EH (cell line): Measurements from ENCODE around the gene LPAR2.
A peak's percentile ranks its signal among the peaks of the same experiment; 100 is the strongest.
"Not testable (repeated sequence)": the region's sequence is repeated elsewhere in the genome, so short reads cannot be mapped to it uniquely, and the experiment has no call there.

Experiments
- DNase-seq: peaks from one replicate; pipeline ENCODE4 v3.0.0-alpha.2; 2015; ENCODE audit warnings: low read depth

LPAR2 gene

DNA sequence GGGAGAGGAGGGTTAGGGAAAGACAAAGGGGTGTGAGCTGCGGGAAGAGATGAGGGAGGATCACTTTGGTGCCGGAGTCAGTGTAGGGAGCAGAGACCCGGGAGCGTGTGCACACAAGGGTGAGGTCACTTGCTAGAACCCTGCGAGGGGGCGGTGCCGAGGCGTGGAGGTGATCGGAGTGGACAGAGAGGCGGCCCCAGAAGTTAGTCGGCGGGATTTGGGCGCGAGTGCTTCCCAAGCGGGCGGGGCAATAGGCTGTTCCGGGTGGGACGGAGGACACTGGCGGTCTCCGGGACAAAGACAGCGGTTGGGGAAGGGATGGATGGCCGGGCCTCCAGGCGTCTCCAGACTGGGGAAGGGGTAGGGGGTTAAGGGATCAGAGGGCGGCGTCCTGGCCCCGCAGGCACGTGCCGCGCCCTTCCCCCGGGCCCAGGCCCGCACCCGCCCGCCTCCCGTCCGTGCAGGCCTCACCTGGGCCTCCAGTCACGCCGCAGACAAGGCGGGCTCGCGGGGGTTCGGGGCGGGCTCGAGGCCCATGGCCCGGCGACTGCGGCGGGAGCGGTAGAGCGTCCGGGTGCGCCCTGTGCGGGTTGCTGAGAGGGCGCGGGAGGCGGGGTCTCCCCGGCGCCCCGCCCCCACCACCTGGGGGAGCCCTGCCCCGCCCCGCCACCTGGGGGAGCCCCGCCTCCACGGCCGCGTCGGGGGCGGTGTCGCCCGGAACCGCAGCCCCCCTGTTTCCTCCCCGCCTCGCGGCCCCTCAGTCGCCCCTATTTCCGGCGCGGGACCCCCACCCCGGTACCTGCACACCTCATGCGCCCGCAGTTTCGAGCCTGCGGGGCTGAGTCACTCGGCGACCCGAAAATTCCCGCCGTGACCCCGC, at the start of gene LPAR2:
LPAR2 (minus strand) TSS at position 600 of the 880 bp plus-strand sequence. CDS start 945 bp downstream, outside the sequence.
- DNase-seq: peak; percentile 24

DNA sequence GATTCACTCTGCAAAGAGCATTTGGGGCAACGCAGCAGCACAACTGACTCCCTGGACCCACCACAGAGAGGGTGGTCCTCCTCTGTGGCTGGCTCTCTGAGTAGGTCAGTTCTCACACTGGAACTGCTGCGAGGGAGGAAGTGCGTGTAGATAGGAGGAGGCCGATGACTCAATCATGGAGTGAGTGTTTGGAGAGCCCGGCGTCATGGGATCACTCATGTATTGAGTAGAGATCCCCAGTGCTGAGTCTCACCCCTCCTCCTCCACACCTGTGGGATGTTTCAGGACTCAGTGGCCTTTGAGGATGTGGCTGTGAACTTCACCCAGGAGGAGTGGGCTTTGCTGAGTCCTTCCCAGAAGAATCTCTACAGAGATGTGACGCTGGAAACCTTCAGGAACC, 49.6 kb upstream of the LPAR2 start:
- DNase-seq: no peak

DNA sequence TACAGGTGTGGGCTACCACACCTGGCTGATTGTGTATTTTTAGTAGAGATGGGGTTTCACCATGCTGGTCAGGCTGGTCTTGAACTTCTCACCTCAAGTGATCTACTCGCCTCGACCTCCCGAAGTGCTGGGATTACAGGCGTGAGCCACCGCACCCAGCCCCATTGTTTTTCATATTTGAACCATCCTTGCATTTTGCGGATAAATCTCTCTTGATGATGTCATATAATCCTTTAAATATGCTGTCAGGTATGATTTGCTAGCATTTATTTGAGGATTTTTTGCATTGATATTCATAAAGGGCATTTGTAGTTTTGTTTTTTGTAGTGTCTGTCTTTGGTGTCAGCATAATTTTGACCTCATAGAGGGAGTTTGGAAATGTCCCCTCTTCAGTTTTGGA, 46.3 kb upstream of the LPAR2 start:
- DNase-seq: no peak

DNA sequence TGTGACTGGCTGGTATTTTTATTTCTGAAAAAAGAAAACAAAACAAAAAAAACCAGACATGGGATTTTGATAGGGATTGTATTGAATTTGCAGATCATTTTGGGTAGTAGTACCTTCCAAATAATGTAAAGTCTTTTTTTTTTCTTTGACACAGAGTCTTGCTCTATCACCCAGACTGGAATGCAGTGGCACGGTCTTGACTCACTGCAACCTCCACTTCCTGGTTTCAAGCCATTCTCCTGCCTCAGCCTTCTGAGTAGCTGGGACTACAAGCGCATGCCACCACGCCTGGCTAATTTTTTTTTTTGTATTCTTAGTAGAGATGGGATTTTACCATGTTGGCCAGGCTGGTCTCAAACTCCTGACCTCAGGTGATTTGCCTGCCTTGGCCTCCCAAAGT, 44.8 kb upstream of the LPAR2 start:
- peak; percentile 7 for DNase-seq

DNA sequence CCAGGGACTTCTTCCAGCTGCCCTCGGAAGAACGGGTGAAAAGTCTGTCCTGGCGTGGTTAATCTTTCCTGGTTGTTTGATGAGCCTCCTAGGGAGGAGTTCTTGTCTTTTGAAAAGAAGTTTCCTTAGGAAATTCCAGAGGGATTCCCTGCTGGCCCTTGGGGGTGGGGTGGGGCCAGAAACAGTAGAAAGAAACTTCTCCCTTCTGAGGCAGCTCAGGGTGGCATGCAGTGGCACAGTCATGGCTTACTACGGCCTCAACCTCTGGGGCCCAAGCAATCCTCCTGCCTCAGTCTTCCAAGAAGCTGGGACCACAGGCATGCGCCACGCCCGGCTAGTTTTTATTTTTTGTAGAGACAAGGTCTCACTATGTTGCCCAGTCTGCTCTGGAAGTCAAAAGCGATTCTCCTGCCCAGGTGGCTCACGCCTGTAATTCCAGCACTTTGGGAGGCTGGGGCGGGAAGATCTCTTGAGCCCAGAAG, 42.1 kb upstream of the LPAR2 start:
- peak; percentile 15 for DNase-seq

DNA sequence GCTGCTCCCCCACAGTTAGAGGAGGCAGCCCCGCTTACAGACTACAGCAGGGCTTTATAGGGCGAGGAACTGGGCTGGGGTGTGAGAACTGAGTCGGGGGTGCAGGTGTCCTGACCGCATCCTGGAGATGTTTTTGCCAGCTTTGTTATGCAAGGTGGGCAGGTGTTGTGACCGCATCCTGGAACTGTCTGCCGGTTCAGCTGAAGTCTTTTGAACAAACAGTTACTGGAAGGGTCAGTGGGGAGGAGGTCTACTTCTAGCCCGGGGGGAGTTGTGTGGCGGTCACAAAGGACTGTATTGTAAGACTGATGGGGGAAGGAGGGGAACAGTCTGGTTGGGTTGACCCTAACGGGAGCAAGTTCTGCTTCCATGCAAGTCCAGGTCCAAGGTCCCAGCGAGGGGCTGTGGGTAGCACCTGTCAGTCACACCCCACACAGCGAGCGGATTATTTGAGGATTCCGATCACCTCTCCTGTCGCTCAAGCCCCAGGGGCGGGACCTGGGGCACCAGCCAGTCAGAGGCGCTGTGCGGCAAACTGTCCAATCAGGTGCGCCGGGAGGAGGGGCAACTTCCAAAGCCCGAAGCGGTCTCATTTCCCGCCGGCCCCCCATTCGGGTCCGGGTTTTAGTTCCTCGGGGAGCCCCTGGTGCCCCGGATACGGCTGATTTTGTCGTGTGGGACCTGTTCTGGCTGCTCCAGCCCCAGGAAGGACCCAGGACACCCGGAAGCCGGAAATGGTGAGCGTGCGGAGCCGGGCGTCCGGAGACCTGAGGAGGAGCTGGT, 40.4 kb upstream of the LPAR2 start, which contains the start of gene ZNF101:
ZNF101 (plus strand) TSS at position 610 of the 783 bp plus-strand sequence; CDS start at position 735, 125 bp downstream.
- peak; percentile 93 for DNase-seq

DNA sequence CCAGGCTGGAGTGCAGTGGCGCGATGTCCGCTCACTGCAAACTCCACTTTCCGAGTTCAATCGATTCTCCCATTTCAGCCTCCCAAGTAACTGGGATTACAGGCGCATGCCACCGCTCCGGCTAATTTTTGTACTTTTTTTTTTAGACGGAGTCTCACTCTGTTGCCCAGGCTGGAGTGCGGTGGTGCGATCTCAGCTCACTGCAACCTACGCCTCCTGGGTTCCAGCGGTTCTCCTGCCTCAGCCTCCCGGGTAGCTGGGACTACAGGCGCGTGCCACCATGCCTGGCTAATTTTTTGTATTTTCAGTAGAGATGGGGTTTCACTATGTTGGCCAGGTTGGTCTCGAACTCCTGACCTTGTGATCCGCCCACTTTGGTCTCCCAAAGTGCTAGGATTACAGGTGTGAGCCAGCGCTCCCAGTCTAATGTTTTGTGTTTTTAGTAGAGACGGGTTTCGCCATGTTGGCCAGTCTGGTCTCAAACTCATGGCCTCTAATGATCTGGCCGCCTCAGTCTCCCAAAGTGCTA, 37.5 kb upstream of the LPAR2 start:
- DNase-seq: not testable (repeated sequence)

DNA sequence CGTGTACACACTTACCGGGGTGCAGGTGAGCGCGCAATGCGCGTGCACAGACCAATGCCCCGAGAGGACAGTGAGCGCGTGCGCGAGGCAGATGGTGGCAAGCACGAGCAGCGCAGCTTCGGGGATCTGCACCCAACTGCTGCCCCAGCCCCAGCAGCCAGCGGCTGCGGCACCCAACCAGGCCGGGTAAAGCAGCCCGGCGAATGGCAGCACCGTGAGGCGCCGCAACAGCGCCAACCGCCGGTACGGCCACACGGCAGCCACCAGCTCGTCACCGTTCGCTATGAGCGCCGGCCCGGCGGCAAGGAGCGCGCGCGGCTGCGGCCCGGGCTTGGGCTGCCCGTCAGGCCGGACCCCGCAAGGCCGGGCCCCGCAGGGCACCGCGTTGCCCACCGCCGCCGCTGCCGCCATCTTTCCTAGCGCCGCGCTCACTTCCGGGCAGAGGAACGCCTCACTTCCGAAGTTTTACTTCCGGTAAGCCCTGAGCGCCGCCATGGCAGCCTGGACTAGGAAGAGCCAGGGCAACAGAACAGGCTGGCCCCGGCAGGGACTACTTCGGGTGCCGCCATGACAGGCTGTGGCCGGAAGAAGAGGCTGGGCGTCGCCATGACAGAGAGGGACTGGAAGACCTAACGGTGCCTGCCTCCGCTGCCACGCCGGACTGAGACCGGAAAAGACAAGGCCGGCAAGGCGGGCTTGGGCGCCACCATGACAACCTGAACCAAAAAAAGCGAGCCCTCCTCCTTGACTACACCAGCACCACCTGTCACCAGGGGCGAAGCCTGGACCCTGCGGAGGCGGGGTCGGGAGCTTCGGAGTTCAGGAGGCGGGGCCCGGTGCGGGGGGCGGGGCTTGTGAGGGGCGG, 35.5 kb upstream of the LPAR2 start, which contains the start of gene ATP13A1:
ATP13A1 (minus strand) TSS at position 421 of the 865 bp plus-strand sequence; CDS start at position 411, 10 bp downstream.
- peak; percentile 99 for DNase-seq

DNA sequence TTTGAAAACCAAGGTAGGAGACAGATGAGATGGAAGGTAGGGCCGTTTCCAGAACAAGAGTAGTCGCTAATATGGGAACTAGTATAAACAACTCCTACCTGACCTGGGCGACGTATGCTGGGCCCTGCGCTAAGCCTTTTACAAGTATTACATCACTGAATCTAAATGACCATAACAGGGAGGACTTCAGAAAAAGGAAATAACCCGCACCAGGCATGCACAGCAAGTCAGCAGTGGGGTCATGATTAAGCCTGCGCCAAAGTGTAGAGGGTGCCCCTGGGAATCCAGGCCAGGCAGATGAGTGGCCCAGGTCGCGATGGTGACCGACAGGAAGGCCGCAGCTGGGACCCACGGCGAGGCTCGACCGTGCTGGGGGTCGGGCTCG, 34.8 kb upstream of the LPAR2 start:
- DNase-seq: no peak

DNA sequence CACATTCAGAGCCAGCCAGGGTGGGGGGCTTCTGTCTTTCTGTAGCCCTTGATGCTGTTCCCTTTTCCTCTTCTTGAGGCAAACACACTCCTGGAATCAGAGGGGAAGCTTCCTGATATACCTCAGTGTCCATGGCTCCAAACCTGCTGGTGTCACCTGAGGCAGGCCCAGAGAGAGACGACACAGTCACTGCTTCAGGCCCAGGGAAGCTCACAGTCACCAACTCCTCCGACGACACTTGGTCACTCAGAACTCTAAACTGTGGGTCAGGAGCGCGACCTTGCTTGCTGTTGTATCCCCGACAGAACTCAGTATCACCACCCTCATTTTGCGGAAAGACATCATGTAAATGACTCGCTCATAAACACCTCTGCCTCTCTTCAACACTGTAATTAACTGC, 34.3 kb upstream of the LPAR2 start:
- no peak for DNase-seq

DNA sequence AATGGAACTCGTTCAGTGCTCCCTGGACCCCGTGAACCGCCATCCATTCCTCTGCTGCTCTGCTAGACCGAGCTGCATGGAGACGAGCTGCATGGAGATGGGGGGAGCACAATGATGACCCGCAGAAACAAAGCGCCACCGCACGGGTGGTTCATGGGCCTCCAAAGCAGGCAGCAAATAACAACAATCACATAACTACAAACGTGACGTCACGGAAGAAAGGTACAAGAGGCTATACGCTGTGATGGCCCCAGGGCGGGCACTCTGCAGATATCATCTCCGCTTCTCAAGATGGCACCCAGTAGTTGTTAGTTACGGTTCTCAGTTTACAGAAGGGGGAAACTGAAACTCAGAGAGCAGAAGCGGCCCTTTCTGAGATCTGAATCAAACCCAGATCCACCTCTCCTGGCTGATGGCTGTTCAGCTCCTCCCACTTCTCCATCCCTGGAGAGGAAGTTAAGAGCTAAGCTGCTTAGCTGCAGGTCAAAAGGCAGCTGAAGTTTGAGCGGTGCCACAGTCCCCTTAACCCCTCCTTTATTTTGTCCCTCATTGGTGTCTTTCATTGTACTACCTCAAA, 33.7 kb upstream of the LPAR2 start:
- DNase-seq: no peak

DNA sequence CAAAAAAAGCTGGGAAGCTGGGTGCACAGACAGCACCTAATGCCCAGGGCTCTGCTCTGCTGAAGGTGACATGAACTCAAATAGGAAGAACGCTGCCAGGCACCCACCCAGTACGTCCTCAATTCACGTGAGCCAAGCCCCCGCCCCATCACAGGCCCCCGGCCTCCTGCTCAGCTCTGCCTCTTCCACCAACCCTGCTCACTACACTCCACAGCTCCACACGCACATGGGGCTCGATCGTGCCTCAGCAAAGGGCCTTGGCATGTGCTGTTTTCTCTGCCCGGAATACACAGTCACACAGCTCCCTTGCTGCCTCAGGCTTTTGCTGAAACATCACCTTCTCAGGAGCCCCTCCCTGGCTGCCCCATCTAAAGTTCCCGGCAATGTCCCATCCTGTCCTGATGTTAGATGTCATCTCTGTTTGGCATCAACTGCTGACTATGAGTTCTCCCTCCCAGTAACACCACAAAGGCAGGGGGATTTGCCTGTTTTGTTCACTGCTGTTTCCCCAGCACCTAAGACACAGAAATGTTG, 33.2 kb upstream of the LPAR2 start:
- no peak for DNase-seq

DNA sequence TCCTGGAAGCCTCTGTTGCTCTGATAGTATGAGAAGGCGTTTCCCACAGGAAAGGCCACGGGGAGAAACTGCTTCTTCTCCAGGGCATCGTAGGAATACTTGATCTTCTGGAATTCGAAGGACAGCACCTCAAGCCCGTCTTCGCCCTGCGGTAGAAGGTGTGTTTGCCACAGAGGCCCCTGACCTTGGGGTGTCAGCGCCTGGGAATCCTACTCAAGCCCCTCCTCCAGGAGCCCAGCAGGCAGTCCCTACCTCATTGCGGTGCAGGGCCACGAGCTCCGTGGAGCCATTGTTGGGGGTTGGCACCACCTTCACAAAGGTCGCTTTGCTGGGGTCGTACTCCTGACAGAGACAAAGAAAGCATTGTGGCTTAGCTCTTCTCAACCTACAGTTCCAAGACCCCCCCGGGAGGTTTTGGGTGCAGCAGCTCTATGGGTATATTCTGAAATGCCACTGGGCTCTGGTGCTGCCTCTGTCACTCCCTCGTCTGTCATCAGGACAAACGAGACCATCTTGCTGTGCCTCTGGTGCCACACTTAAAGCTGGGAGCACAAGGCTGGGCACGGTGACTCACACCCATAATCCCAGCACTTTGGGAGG, 31.7 kb upstream of the LPAR2 start:
- DNase-seq: no peak

DNA sequence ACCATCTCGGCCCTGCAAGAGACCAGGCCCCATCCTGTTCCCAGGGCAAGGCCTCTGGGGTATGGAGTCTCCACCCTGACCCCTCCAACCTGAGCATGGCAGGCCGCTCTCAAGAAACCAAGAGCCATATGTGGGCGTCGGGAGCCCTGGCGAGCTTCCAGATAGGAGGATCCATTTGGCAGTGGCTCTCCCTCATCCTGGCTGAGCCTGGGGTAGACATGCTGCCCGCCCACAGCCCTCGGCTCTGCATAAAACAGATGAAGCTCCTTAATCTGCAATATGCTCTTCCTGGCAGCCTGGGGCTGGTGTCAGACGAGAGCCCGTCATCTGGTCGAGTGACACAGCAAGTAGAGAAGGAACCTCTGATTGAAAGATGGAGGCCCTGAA, 29.4 kb upstream of the LPAR2 start:
- no peak for DNase-seq

DNA sequence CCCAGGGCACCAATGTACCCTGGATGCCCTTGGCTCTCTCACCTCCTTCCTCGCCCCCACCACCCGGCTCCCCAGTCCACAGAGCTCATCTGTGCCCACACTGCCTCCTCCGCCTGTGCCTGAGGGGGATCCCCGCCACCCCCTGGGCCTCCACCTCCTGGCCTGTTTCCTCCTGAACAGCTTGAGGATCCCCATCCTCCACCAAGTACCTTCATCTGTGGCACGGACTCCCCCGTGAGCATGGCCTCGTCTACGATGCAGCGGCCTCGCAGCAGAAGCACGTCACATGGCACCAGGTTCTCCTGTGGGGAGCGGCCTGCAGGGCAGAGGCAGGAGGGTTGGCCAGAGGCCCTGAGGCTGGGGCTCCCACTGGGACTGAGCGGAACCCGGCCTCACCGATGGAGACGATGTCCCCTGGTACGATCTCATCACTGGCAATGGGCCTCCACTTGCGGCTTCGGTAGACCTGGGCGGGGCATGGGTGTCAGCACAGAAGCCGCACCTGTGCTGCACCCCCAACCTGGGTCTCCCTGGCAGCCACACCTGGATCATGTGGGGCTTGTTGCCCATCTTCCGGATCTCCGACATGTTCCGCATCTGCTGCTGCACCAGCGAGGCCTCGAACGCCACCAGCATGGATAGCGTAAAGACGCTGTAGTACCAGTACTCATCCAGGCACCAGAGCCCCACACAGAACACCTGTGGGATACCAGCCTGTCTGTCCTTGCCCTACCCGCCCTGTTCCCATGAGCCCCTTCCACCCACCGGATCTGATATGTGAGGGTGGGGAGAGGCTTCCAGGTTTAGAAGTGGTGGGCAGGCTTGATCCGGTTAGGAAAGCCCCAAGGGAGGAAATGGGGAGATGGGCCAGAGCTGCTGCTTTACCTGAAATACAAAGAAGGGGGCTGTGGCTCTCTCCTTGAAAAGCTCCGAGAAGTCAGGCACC, 28.7 kb upstream of the LPAR2 start:
- no peak for DNase-seq

DNA sequence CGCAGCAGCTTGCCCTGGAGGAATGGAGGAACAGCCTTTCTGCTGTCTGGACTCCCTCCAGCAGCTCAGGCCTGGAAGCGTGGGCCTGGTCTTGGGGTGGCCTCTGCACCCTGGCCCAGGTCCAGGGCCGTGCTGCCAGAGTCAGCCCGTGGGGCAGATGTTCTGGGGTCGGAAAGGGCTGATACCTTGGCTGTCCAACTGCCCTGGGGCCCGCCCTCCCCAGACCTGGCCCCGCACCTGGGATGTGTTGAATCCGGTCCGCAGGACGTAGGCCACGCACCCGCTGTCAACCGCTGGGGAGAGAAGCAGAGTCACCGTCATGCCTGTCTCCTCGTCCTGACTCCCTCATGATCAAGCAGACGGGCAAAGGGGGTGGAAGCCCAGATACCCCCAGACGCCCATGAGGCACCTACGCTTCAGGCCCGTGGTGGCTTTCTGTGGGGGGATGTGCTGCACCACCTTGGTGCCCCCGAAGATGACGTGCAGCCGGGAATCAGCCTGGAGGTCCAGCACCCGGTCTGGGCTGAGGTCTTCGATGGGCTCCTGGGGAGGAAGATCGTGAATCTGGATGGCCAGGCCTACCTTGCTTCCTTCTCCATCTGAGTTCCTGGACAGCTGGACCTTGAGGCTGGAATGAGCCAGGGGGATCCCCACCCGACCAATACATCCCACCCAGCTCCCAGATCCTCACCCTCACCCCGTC, 27.8 kb upstream of the LPAR2 start:
- DNase-seq: no peak

DNA sequence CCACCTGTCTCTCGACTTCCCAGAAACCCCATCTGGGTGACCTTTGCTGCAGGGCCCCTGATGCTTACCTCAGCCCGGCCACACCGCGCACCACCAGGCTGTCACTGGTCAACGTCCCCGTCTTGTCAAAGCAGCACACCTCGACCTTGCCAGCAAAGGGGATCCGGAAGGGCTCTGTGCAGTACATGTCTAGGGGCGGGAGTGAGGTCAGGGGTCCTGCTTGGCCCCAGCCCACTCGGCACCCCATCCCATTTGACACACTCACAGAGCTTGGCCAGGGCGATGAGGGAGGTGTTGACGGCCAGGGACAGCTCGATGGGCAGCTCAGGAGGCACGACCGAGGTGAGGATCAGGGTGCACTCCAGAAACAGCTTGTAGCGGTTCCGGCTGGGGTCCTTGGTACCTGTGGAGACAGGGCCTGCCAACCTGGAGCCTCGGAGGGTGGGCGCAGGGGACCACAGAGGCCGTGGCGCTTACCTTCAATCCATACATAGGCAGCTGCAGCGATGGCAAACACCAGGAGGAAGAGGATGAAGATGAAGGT, 27.1 kb upstream of the LPAR2 start:
- DNase-seq: no peak

DNA sequence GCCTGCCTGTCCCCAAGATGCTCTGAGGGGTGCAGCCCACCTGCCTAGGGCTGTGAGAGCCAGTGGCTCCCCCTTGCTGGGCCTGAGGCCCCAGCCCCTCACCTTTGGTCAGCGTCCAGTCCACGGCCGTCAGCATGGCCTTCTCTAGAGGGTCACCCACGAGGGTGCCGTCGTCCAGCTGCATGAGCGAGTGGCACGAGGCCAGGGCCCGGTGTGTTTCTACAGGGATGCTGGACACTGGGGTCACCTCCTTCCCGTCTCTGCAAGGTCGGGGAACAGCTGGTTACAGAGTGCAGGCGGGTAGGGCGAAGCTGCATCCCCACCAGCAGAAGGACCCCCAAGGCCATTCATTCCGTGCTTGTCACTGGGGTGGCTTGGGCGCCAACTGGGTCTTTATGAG, 26.4 kb upstream of the LPAR2 start:
- DNase-seq: no peak
